Body of pancreas (tissue), 2 donors: ENCODE measurements around the gene SSX5. TPM values are rescaled to one million over a fixed set of nuclear protein-coding genes. Genes with fewer than 3 reads are reported as not detected.

Source experiments
- small RNA-seq: library from RNA; depleted of rRNA; stranded (forward); fragments of <200 nt; gene quantifications from one replicate; pipeline ENCODE3, GENCODE V24; 2016
- total RNA-seq, 2 donors: library from RNA; depleted of rRNA; stranded (reverse); fragments of >200 nt; gene quantifications; one replicate each; pipeline ENCODE4 v1.1.0, GENCODE V29; 2016

The SSX5 gene
- total RNA-seq, 2 donors from 2014 or later: not detected

Small RNA genes lying within 50 kb of the gene (small RNA-seq; reads per million reads assigned to genes)
- not detected for gene AC245047.3
- not detected for gene AC245047.7
- gene RNA5SP503: not detected
- gene RNU6-707P: not detected

Other genes with a start within 250 kb of the SSX5 start
- 1 to 10 TPM; 5.3 to 5.4 TPM for gene ZNF182, start 192.8 kb downstream of the SSX5 start, total RNA-seq
- gene SPACA5, start 189.8 kb downstream of the SSX5 start, total RNA-seq: not detected
- gene ZNF630, start 125.2 kb downstream of the SSX5 start, total RNA-seq: 1 to 10 TPM in 1 of 2 donors, under 1 TPM in 1; 0.33 to 4.2 TPM
- gene SPACA5B, start 66.2 kb downstream of the SSX5 start, total RNA-seq: not detected
- not detected for gene SSX1, start 58.6 kb upstream of the SSX5 start, total RNA-seq
- not detected for gene SSX3, start 159.9 kb upstream of the SSX5 start, total RNA-seq
- gene SSX4, start 186.7 kb upstream of the SSX5 start, total RNA-seq: not detected
- not detected for gene SSX4B, start 215.2 kb upstream of the SSX5 start, total RNA-seq